ENCODE measurements around the gene BCLAF1.

BCLAF1 gene

DNA sequence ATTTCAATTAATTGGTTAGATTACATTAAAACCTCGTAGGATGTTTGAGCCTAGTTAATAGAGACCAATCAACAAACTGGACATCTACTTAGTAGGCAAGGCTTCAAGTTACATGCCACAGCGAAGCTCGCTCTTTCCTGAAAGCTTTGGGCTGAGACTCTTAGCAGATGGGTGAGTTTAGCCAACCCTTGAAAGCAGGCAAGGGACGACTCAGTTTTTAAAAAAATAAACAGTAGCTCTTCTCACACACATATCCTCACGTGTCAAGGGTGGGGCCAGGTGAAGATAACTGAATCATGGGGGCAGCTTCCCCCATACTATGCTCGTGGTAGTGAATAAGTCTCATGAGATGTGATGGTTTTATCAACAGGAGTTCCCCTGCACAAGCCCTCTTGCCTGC, 40.3 kb downstream of the BCLAF1 start:
- DNase-seq (ENCODE audit: low spot score): no peak
- no peak for TF ChIP-seq CTCF (IDR thresholded peaks at IDR 0.05; ENCODE audit: borderline replicate concordance, control extremely low read depth, extremely low read depth, insufficient read depth, missing control alignments)
- in situ Hi-C loops (cut with MboI; ENCODE audit: low sequenced_read_pairs, unreplicated experiment): no loop called here

DNA sequence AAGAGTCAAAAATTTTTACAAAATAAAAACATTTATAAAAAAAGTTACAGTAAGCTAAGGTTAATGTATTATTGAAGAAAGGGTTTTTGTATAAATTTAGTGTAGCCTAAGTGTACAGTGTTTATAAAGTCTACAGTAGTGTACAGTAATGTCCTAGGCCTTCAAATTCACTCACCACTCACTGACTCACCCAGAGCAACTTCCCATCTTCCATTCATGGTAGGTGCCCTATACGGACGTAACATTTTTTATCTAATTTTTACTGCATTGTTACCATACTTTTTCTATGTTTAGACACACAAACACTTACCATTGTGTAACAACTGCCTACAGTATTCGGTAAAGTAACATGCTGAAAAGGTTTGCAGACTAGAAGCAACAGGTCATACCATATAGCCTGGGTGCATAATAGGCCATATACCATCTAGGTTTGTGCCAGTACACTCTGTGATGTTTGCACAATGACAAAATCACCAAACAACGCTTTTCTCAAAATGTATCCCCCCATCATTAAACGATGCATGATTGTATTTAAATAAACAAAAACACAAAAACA, 45.5 kb downstream of the BCLAF1 start:
- in situ Hi-C loops (cut with MboI; ENCODE audit: low sequenced_read_pairs, unreplicated experiment): no loop called here
- no peak for TF ChIP-seq CTCF (IDR thresholded peaks at IDR 0.05; ENCODE audit: borderline replicate concordance, control extremely low read depth, extremely low read depth, insufficient read depth, missing control alignments)
- DNase-seq (ENCODE audit: low spot score): no peak

DNA sequence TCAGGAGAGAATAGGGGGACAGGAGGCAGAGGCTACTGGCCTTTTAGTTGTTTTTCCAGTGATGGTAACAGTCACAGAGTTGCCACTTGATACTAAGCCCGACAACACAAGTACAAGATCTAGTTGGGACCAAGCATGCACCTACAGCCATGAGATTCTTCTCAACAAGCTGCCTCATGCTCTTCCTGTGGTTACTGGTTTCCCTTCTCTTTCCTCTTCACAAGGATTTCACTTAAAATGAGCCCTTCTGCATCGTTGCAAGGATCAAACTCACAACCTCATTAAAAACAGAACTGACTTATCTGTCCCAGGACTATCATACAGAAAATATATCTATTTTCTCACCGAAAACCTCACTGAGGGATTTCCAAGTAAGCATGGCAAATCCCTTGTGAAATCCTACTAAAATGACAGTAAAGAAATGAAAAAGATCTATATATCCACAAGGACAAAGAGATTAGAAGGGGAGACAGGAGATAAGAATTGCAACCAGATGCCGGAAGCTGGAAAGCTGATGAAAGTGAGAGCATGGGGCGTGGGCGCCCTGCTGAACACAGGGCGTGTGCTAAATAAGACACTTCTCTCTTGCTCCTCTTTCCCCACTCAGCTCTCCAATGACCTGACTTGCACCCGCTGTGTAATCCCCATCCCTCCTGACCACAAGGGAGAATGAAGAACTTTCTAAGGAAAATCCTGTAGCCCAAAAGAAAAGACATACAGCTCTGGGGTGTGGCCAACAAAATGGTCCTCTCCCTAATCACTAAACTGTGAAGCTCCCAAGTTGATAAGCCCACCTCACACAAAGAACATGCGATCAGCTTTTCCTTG, 53.0 kb downstream of the BCLAF1 start:
- in situ Hi-C loops (cut with MboI; ENCODE audit: low sequenced_read_pairs, unreplicated experiment): no loop called here
- no peak for TF ChIP-seq CTCF (IDR thresholded peaks at IDR 0.05; ENCODE audit: borderline replicate concordance, control extremely low read depth, extremely low read depth, insufficient read depth, missing control alignments)
- DNase-seq (ENCODE audit: low spot score): no peak

- DNase-seq (ENCODE audit: low spot score): no peak
- TF ChIP-seq CTCF (IDR thresholded peaks at IDR 0.05; ENCODE audit: borderline replicate concordance, control extremely low read depth, extremely low read depth, insufficient read depth, missing control alignments): no peak
- in situ Hi-C loops (cut with MboI; ENCODE audit: low sequenced_read_pairs, unreplicated experiment): no loop called here
Measured at GRCh38 chr6:136235233-136235564, 54.4 kb downstream of the BCLAF1 start.

- in situ Hi-C loops (cut with MboI; ENCODE audit: low sequenced_read_pairs, unreplicated experiment): no loop called here
- DNase-seq (ENCODE audit: low spot score): no peak
- TF ChIP-seq CTCF (IDR thresholded peaks at IDR 0.05; ENCODE audit: borderline replicate concordance, control extremely low read depth, extremely low read depth, insufficient read depth, missing control alignments): no peak
Measured at GRCh38 chr6:136232701-136233100, 56.9 kb downstream of the BCLAF1 start.

DNA sequence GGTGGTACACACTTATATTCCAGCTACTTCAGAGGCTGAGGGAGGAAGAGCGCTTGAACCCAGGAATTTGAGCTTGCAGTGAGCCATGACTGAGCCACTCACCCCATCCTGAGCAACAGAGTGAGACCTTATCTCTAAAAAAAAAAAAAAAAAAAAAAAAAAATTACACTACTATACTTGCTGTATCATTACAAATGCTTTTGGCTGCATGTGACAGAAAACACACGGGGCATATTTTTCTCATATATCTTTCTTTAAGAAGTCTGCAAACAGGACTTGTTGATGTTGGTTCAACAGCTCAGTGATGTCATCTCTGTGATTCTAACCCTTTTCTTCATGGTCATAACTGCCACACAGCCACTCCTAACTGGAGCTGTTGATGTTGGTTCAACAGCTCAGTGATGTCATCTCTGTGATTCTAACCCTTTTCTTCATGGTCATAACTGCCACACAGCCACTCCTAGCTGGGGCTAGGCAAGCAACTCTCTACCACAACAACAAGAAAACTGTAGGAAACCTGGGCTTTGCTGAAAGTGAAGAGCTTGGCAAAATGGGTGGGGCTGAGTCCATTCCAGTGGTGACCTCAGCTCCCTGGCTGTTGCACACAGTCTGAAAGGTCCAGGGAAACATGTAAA, 59.3 kb downstream of the BCLAF1 start:
- DNase-seq (ENCODE audit: low spot score): no peak
- in situ Hi-C loops (cut with MboI; ENCODE audit: low sequenced_read_pairs, unreplicated experiment): no loop called here

More for the DNA sequence above, 59.3 kb downstream of the BCLAF1 start:
- no peak for TF ChIP-seq CTCF (IDR thresholded peaks at IDR 0.05; ENCODE audit: borderline replicate concordance, control extremely low read depth, extremely low read depth, insufficient read depth, missing control alignments)
